ENCODE results near the gene MYO1C. TPM values are rescaled to one million over a fixed set of nuclear protein-coding genes. Genes with fewer than 3 reads are reported as not detected.
A peak's percentile ranks its signal among the peaks of the same experiment; 100 is the strongest.

MYO1C gene
- total RNA-seq, 1 donor = 250 TPM

DNA sequence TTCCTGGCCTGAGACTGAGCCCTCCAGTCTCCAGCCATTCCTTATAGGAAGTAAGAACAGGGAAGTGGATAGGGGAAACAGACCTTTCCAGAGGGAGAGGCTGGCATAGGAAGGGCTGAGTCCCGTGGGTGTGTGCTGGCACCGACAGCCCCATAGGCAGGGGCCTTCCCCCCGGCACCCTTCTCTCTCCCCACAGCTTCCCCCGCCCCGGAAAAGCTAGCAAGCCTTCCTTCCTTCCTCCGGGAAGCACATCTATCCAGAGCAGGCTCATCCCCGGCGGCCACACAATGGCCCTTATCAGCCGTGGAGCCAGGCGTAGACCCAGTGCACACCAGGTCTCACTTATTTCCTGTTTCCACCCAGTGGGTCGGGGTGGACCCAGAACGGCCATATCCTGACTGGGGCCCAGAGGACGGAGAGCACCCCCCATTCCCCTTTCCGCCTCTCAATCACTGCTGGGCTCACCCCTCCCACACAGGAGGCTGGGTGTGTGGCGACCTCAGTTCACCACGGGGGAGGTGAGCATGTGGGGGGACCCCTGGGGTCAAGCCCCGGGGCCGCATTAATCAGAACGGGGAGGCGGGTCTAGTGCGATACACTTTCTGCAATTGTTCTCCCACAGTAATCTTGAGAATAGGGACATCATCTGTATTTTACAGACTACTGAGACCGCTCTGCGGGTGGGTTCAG, 950 bp upstream of the MYO1C start:
- no peaks in the 10 kb centered on the region for H3K9me3 ChIP-seq (ENCODE audit: low read depth, low read length)
- H2AFZ ChIP-seq (ENCODE audit: low read length) = no peak overlapping the region
- H3K27me3 ChIP-seq (ENCODE audit: insufficient read depth, low read length) = no peaks in the 10 kb centered on the region
- H3K4me3 ChIP-seq (ENCODE audit: insufficient read depth, low read length) = no peak overlapping the region
- DNase-seq (ENCODE audit: insufficient read length, low spot score, missing footprints) = peak; percentile 85
- H3K4me2 ChIP-seq (ENCODE audit: insufficient read depth, low read length) = no peak overlapping the region
- no peaks in the 10 kb centered on the region for H4K20me1 ChIP-seq (ENCODE audit: insufficient read depth, low read length)
- H3K4me1 ChIP-seq (ENCODE audit: insufficient read depth, low read length) = peaks cover 27% of the 10 kb centered on the region
- no peak overlapping the region for H3K27ac ChIP-seq (ENCODE audit: low read depth, low read length)
- H3K36me3 ChIP-seq (ENCODE audit: insufficient read depth, low read length) = no peaks in the 10 kb centered on the region
- H3K79me2 ChIP-seq (ENCODE audit: insufficient read depth, low read length) = peaks cover 26% of the 10 kb centered on the region
- no peak for TF ChIP-seq CTCF (IDR thresholded peaks at IDR 0.05; ENCODE audit: extremely low read depth, low read depth, low read length)

DNA sequence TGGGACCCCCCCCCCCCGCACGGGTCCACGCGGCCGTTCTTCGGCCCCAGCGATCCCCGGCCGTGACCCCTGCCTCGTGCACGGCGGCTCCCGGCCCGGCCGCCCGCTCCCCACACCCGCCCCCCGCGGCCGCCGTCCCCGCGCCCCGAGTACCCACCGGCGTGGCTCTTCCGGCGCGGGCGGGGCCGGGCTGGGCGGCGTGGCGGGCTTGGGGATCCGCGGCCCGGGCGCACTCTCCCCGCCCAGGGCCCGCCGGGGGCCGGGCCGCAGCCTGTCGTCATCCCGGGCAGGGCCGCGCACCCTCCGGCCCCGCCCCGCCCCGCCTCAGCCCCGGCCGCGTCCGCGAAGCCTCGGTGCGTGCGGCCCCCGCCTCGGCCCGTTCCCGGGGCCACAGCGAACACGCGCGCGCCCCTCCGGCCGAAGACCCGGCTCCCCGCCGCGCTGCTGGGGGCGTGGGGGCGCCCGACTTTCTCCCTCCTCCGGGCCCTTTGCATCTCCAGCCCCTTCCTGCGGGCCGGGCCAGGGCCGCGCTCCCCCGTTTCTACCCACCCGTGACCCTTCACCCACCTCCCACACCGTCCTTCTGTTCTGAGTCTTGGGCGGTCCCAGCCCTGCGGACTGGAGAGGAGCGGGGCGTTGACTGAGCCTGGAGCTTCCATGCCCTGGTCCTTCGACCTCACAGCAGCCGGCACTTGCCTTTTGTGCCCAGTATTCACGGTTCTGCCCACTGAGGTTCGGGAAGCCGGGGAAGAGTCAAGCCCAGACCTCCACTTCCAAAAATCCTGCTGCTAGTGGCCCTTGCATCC, 840 bp downstream of the MYO1C start:
- H3K4me2 ChIP-seq (ENCODE audit: insufficient read depth, low read length) = peak overlapping the region; percentile 88
- H4K20me1 ChIP-seq (ENCODE audit: insufficient read depth, low read length) = no peaks in the 10 kb centered on the region
- peak; percentile 99 for DNase-seq (ENCODE audit: insufficient read length, low spot score, missing footprints)
- H3K27ac ChIP-seq (ENCODE audit: low read depth, low read length) = peak overlapping the region; percentile 65
- H3K79me2 ChIP-seq (ENCODE audit: insufficient read depth, low read length) = peaks cover 27% of the 10 kb centered on the region
- no peak for TF ChIP-seq CTCF (IDR thresholded peaks at IDR 0.05; ENCODE audit: extremely low read depth, low read depth, low read length)
- peak overlapping the region; percentile 91 for H3K4me3 ChIP-seq (ENCODE audit: insufficient read depth, low read length)
- peaks cover 29% of the 10 kb centered on the region for H3K4me1 ChIP-seq (ENCODE audit: insufficient read depth, low read length)
- peak overlapping the region; percentile 47 for H2AFZ ChIP-seq (ENCODE audit: low read length)
- no peaks in the 10 kb centered on the region for H3K36me3 ChIP-seq (ENCODE audit: insufficient read depth, low read length)
- no peaks in the 10 kb centered on the region for H3K9me3 ChIP-seq (ENCODE audit: low read depth, low read length)
- H3K27me3 ChIP-seq (ENCODE audit: insufficient read depth, low read length) = no peaks in the 10 kb centered on the region

- peaks cover 29% of the 10 kb centered on the region for H3K4me1 ChIP-seq (ENCODE audit: insufficient read depth, low read length)
- no peaks in the 10 kb centered on the region for H3K27me3 ChIP-seq (ENCODE audit: insufficient read depth, low read length)
- H2AFZ ChIP-seq (ENCODE audit: low read length) = peak overlapping the region; percentile 72
- no peaks in the 10 kb centered on the region for H3K9me3 ChIP-seq (ENCODE audit: low read depth, low read length)
- DNase-seq (ENCODE audit: insufficient read length, low spot score, missing footprints) = peak; percentile 98
- peak overlapping the region; percentile 88 for H3K4me2 ChIP-seq (ENCODE audit: insufficient read depth, low read length)
- H4K20me1 ChIP-seq (ENCODE audit: insufficient read depth, low read length) = no peaks in the 10 kb centered on the region
- H3K4me3 ChIP-seq (ENCODE audit: insufficient read depth, low read length) = peak overlapping the region; percentile 91
- H3K36me3 ChIP-seq (ENCODE audit: insufficient read depth, low read length) = no peaks in the 10 kb centered on the region
- TF ChIP-seq CTCF (IDR thresholded peaks at IDR 0.05; ENCODE audit: extremely low read depth, low read depth, low read length) = no peak
- H3K79me2 ChIP-seq (ENCODE audit: insufficient read depth, low read length) = peaks cover 30% of the 10 kb centered on the region
- H3K27ac ChIP-seq (ENCODE audit: low read depth, low read length) = peak overlapping the region; percentile 65
Observed at GRCh38 chr17:1490643-1491442, 1.6 kb downstream of the MYO1C start.
